ENCODE results near the gene SLC25A41.

DNA sequence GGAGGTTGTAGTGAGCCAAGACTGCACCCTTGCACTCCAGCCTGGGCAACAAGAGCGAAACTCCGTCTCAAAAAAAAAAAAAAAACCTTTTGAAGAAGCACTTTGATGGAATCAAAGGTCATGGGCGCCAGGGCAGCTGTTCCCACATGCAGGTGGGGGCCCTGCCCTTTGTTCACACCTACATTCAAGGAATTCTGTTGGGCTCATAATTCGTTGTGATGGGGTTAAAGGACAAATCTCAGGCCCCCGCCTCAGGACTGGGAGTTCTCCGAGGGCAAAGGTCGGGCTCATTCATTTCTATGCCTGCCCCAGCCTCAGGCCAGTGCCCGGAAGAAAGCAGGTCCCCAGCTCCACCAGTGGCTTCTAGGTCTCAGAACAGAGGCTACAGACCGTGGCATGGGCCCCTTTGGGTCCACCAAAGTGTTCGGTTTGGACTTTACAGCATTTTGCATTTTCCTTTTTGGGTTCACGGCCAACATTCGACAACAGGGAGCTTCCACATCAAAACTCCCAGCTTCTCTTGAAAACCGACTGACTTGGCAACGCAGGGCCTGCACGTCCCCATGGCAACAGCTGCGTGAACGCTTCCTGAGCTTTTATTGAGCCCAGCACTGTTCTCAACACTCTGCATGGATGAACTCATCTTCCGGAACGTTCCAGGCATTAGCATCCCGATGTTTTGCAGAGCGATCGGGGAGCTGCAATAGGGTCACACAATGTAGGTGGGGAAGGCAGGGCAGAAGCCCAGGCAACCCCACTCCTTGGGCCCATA lies 30.5 kb downstream of the SLC25A41 start:
- TF ChIP-seq RFX1 (IDR thresholded peaks at IDR 0.05) (peak; percentile 77), NR1H2 (CRISPR knock-in tag; IDR thresholded peaks at IDR 0.05) (no peak), YY1 (IDR thresholded peaks at IDR 0.05; ENCODE audit: borderline replicate concordance in 1 of 3, control insufficient read depth in 1 of 3, extremely low read depth in 1 of 3, insufficient read depth in 3 of 3, insufficient read length in 1 of 3, insufficient replicate concordance in 2 of 3, low read depth in 1 of 3, low read length in 2 of 3) (no peak), ZNF589 (CRISPR knock-in tag; IDR thresholded peaks at IDR 0.05; ENCODE audit: low read depth) (no peak), POLR2AphosphoS5 (IDR thresholded peaks at IDR 0.05; ENCODE audit: control insufficient read depth, insufficient read depth, low read depth, low read length) (no peak), GABPA (tag; conservative IDR thresholded peaks at IDR 0.05; ENCODE audit: low read depth) (no peak), POLR2AphosphoS2 (IDR thresholded peaks at IDR 0.05; ENCODE audit: low read length) (no peak), OTX1 (CRISPR knock-in tag; IDR thresholded peaks at IDR 0.05) (no peak), TBL1XR1 (IDR thresholded peaks at IDR 0.05; ENCODE audit: low read length in 2 of 2) (no peak), MAX (CRISPR knock-in tag; IDR thresholded peaks at IDR 0.05) (no peak), ETV5 (CRISPR knock-in tag; IDR thresholded peaks at IDR 0.05; ENCODE audit: low read depth) (no peak)
- TF ChIP-seq, protein P1, sequence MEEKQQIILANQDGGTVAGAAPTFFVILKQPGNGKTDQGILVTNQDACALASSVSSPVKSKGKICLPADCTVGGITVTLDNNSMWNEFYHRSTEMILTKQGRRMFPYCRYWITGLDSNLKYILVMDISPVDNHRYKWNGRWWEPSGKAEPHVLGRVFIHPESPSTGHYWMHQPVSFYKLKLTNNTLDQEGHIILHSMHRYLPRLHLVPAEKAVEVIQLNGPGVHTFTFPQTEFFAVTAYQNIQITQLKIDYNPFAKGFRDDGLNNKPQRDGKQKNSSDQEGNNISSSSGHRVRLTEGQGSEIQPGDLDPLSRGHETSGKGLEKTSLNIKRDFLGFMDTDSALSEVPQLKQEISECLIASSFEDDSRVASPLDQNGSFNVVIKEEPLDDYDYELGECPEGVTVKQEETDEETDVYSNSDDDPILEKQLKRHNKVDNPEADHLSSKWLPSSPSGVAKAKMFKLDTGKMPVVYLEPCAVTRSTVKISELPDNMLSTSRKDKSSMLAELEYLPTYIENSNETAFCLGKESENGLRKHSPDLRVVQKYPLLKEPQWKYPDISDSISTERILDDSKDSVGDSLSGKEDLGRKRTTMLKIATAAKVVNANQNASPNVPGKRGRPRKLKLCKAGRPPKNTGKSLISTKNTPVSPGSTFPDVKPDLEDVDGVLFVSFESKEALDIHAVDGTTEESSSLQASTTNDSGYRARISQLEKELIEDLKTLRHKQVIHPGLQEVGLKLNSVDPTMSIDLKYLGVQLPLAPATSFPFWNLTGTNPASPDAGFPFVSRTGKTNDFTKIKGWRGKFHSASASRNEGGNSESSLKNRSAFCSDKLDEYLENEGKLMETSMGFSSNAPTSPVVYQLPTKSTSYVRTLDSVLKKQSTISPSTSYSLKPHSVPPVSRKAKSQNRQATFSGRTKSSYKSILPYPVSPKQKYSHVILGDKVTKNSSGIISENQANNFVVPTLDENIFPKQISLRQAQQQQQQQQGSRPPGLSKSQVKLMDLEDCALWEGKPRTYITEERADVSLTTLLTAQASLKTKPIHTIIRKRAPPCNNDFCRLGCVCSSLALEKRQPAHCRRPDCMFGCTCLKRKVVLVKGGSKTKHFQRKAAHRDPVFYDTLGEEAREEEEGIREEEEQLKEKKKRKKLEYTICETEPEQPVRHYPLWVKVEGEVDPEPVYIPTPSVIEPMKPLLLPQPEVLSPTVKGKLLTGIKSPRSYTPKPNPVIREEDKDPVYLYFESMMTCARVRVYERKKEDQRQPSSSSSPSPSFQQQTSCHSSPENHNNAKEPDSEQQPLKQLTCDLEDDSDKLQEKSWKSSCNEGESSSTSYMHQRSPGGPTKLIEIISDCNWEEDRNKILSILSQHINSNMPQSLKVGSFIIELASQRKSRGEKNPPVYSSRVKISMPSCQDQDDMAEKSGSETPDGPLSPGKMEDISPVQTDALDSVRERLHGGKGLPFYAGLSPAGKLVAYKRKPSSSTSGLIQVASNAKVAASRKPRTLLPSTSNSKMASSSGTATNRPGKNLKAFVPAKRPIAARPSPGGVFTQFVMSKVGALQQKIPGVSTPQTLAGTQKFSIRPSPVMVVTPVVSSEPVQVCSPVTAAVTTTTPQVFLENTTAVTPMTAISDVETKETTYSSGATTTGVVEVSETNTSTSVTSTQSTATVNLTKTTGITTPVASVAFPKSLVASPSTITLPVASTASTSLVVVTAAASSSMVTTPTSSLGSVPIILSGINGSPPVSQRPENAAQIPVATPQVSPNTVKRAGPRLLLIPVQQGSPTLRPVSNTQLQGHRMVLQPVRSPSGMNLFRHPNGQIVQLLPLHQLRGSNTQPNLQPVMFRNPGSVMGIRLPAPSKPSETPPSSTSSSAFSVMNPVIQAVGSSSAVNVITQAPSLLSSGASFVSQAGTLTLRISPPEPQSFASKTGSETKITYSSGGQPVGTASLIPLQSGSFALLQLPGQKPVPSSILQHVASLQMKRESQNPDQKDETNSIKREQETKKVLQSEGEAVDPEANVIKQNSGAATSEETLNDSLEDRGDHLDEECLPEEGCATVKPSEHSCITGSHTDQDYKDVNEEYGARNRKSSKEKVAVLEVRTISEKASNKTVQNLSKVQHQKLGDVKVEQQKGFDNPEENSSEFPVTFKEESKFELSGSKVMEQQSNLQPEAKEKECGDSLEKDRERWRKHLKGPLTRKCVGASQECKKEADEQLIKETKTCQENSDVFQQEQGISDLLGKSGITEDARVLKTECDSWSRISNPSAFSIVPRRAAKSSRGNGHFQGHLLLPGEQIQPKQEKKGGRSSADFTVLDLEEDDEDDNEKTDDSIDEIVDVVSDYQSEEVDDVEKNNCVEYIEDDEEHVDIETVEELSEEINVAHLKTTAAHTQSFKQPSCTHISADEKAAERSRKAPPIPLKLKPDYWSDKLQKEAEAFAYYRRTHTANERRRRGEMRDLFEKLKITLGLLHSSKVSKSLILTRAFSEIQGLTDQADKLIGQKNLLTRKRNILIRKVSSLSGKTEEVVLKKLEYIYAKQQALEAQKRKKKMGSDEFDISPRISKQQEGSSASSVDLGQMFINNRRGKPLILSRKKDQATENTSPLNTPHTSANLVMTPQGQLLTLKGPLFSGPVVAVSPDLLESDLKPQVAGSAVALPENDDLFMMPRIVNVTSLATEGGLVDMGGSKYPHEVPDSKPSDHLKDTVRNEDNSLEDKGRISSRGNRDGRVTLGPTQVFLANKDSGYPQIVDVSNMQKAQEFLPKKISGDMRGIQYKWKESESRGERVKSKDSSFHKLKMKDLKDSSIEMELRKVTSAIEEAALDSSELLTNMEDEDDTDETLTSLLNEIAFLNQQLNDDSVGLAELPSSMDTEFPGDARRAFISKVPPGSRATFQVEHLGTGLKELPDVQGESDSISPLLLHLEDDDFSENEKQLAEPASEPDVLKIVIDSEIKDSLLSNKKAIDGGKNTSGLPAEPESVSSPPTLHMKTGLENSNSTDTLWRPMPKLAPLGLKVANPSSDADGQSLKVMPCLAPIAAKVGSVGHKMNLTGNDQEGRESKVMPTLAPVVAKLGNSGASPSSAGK (IDR thresholded peaks at IDR 0.05) = no peak
- TF ChIP-seq, protein P2, sequence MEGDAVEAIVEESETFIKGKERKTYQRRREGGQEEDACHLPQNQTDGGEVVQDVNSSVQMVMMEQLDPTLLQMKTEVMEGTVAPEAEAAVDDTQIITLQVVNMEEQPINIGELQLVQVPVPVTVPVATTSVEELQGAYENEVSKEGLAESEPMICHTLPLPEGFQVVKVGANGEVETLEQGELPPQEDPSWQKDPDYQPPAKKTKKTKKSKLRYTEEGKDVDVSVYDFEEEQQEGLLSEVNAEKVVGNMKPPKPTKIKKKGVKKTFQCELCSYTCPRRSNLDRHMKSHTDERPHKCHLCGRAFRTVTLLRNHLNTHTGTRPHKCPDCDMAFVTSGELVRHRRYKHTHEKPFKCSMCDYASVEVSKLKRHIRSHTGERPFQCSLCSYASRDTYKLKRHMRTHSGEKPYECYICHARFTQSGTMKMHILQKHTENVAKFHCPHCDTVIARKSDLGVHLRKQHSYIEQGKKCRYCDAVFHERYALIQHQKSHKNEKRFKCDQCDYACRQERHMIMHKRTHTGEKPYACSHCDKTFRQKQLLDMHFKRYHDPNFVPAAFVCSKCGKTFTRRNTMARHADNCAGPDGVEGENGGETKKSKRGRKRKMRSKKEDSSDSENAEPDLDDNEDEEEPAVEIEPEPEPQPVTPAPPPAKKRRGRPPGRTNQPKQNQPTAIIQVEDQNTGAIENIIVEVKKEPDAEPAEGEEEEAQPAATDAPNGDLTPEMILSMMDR (IDR thresholded peaks at IDR 0.05 in 2 of 3, conservative IDR thresholded peaks at IDR 0.05 in 1 of 3; ENCODE audit: insufficient read depth in 2 of 3, low read depth in 1 of 3, low read length in 3 of 3) = no peak
- TF ChIP-seq, protein P3, sequence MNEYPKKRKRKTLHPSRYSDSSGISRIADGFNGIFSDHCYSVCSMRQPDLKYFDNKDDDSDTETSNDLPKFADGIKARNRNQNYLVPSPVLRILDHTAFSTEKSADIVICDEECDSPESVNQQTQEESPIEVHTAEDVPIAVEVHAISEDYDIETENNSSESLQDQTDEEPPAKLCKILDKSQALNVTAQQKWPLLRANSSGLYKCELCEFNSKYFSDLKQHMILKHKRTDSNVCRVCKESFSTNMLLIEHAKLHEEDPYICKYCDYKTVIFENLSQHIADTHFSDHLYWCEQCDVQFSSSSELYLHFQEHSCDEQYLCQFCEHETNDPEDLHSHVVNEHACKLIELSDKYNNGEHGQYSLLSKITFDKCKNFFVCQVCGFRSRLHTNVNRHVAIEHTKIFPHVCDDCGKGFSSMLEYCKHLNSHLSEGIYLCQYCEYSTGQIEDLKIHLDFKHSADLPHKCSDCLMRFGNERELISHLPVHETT (CRISPR knock-in tag; conservative IDR thresholded peaks at IDR 0.05 in 1 of 2, IDR thresholded peaks at IDR 0.05 in 1 of 2) = no peak
